Osteoblast (primary cell): Measurements from ENCODE around the gene ZNF536. TPM values are rescaled to one million over a fixed set of nuclear protein-coding genes. Genes with fewer than 3 reads are reported as not detected.

Experiments
- DNase-seq: peaks from one replicate; pipeline ENCODE4 v3.0.0; 2011; ENCODE audit warnings: low spot score, mixed read lengths; ENCODE audit not compliant: insufficient read length; ENCODE audit errors: missing footprints
- H2AFZ ChIP-seq: 2 replicates; pipeline ENCODE4 v1.6.0; 2011; ENCODE audit warnings: mild to moderate bottlenecking, low read length
- H3K27ac ChIP-seq: 2 replicates; pipeline ENCODE4 v1.5.1; 2011; ENCODE audit warnings: mild to moderate bottlenecking, low read depth, low read length, moderate library complexity
- H3K27me3 ChIP-seq: 2 replicates; pipeline ENCODE4 v1.6.0; 2012; ENCODE audit warnings: mild to moderate bottlenecking, control low read depth, inconsistent platforms, low read length, moderate library complexity; ENCODE audit not compliant: insufficient read depth
- H3K36me3 ChIP-seq: 2 replicates; pipeline ENCODE4 v1.5.1; 2011; ENCODE audit warnings: mild to moderate bottlenecking, low read length, control low read depth, moderate library complexity; ENCODE audit not compliant: insufficient read depth
- H3K4me1 ChIP-seq: 2 replicates; pipeline ENCODE4 v1.5.1; 2011; ENCODE audit warnings: mild to moderate bottlenecking, low read length, control low read depth, moderate library complexity; ENCODE audit not compliant: insufficient read depth
- H3K4me2 ChIP-seq: 2 replicates; pipeline ENCODE4 v1.6.0; 2011; ENCODE audit warnings: mild to moderate bottlenecking, low read length; ENCODE audit not compliant: insufficient read depth
- H3K4me3 ChIP-seq: fragments of 200-600 bp; sonication (generic); 3 replicates; pipeline ENCODE4 v1.5.1; 2012; ENCODE audit warnings: mild to moderate bottlenecking, low read length, inconsistent platforms; ENCODE audit not compliant: insufficient read depth
- H3K79me2 ChIP-seq: 2 replicates; pipeline ENCODE4 v1.6.0; 2012; ENCODE audit warnings: mild to moderate bottlenecking, low read length, control low read depth, inconsistent platforms; ENCODE audit not compliant: insufficient read depth
- H3K9me3 ChIP-seq: 2 replicates; pipeline ENCODE4 v1.5.1; 2011; ENCODE audit warnings: low read depth, low read length, control low read depth
- H4K20me1 ChIP-seq: 2 replicates; pipeline ENCODE4 v1.6.0; 2012; ENCODE audit warnings: mild to moderate bottlenecking, low read length, control low read depth; ENCODE audit not compliant: insufficient read depth
- CTCF ChIP-seq: IDR thresholded peaks from 2 replicates; pipeline ENCODE4 v1.5.1; 2011; ENCODE audit warnings: mild to moderate bottlenecking, low read depth, low read length, moderate library complexity; ENCODE audit errors: extremely low read depth
- total RNA-seq: library from RNA; depleted of rRNA; stranded (reverse); fragments of >200 nt; gene quantifications from 2 replicates; pipeline ENCODE4 v1.2.3, GENCODE V29; 2012

The ZNF536 gene
- total RNA-seq, 1 donor = not detected

- Histone ChIP-seq H3K4me2 (no peak overlapping the region), H3K4me3 (no peak overlapping the region), H3K27ac (no peak overlapping the region), H3K36me3 (no peaks in the 10 kb centered on the region), H4K20me1 (no peaks in the 10 kb centered on the region), H3K27me3 (no peaks in the 10 kb centered on the region), H3K79me2 (no peaks in the 10 kb centered on the region), H2AFZ (no peak overlapping the region), H3K9me3 (no peaks in the 10 kb centered on the region), H3K4me1 (no peaks in the 10 kb centered on the region)
- TF ChIP-seq CTCF = no peak
- no peak for DNase-seq
These were observed 218.5 kb downstream of the ZNF536 start for GRCh38 chr19:30590596-30591229.

GRCh38 chr19:30593356-30593755 is 221.2 kb downstream of the ZNF536 start:
- no peaks in the 10 kb centered on the region for H3K4me1 ChIP-seq
- TF ChIP-seq CTCF = no peak
- no peak overlapping the region for H2AFZ ChIP-seq
- no peak overlapping the region for H3K4me3 ChIP-seq
- no peaks in the 10 kb centered on the region for H3K9me3 ChIP-seq
- H3K27me3 ChIP-seq = no peaks in the 10 kb centered on the region
- H3K79me2 ChIP-seq = no peaks in the 10 kb centered on the region
- no peaks in the 10 kb centered on the region for H3K36me3 ChIP-seq
- H3K4me2 ChIP-seq = no peak overlapping the region
- H3K27ac ChIP-seq = no peak overlapping the region
- H4K20me1 ChIP-seq = no peaks in the 10 kb centered on the region
- no peak for DNase-seq

GRCh38 chr19:30593975-30594745 is 222.0 kb downstream of the ZNF536 start:
- no peaks in the 10 kb centered on the region for H3K27me3 ChIP-seq
- no peak for DNase-seq
- no peak for TF ChIP-seq CTCF
- H3K9me3 ChIP-seq = no peaks in the 10 kb centered on the region
- no peak overlapping the region for H3K4me3 ChIP-seq
- no peak overlapping the region for H3K4me2 ChIP-seq
- H2AFZ ChIP-seq = no peak overlapping the region
- no peak overlapping the region for H3K27ac ChIP-seq
- H4K20me1 ChIP-seq = no peaks in the 10 kb centered on the region
- no peaks in the 10 kb centered on the region for H3K79me2 ChIP-seq
- no peaks in the 10 kb centered on the region for H3K4me1 ChIP-seq
- no peaks in the 10 kb centered on the region for H3K36me3 ChIP-seq

- Histone ChIP-seq H3K79me2 (no peaks in the 10 kb centered on the region), H3K4me3 (no peak overlapping the region), H3K27ac (no peak overlapping the region), H2AFZ (no peak overlapping the region), H3K27me3 (no peaks in the 10 kb centered on the region), H3K36me3 (no peaks in the 10 kb centered on the region), H4K20me1 (no peaks in the 10 kb centered on the region), H3K4me1 (no peaks in the 10 kb centered on the region), H3K9me3 (no peaks in the 10 kb centered on the region), H3K4me2 (no peak overlapping the region)
- no peak for TF ChIP-seq CTCF
- no peak for DNase-seq
These were observed 224.1 kb downstream of the ZNF536 start for GRCh38 chr19:30596268-30596667.
